IMR-90 (cell line): ENCODE data around the gene KRTAP4-5. TPM values are rescaled to one million over a fixed set of nuclear protein-coding genes. Genes with fewer than 3 reads are reported as not detected.
A peak's percentile ranks its signal among the peaks of the same experiment; 100 is the strongest.

ENCODE experiments used
- ATAC-seq: fragments of 200-7000 bp; cut with Tn5 transposase; 2 replicates; pipeline ENCODE4 v1.9.1; 2020; ENCODE audit warnings: low read depth, mild to moderate bottlenecking, moderate library complexity
- BruUV-seq: library from RNA; stranded (reverse); fragments of 400-500 nt; replicated peaks from 2 replicates; lab custom pipeline; 2021; lab: Mats Ljungman, UMichigan
- CTCF ChIA-PET: fragments of 300-600 bp; formaldehyde crosslinking; extraction: SDS; loops from one replicate; lab custom pipeline; 2021; ENCODE audit warnings: antibody characterized with exemption; lab: Yijun Ruan, JAX
- POLR2A ChIA-PET: fragments of 300-600 bp; sonication (Branson Sonifier 250); formaldehyde crosslinking; loops from one replicate; lab custom pipeline; 2022; ENCODE audit warnings: antibody characterized with exemption; ENCODE audit not compliant: unreplicated experiment; lab: Charles Lee
- DNase-seq: peaks from one replicate; pipeline ENCODE4 v3.0.0; 2013
- H2AFZ ChIP-seq: replicated peaks from 2 replicates; pipeline ENCODE3; 2013; ENCODE audit warnings: low read length, mild to moderate bottlenecking; ENCODE audit not compliant: poor library complexity
- H2AK5ac ChIP-seq: 2 replicates; pipeline ENCODE4 v1.6.1; 2013; ENCODE audit warnings: low read depth, low read length, inconsistent platforms
- H2AK9ac ChIP-seq: replicated peaks from 2 replicates; pipeline ENCODE3; 2013; ENCODE audit warnings: mild to moderate bottlenecking, low read depth, low read length, moderate library complexity; ENCODE audit not compliant: poor library complexity
- H2BK120ac ChIP-seq: 2 replicates; pipeline ENCODE4 v1.6.1; 2013; ENCODE audit warnings: low read depth, low read length, inconsistent platforms
- H2BK15ac ChIP-seq: 3 replicates; pipeline ENCODE4 v1.6.1; 2013; ENCODE audit warnings: low read depth, low read length, inconsistent platforms
- H2BK20ac ChIP-seq: 2 replicates; pipeline ENCODE4 v1.6.1; 2013; ENCODE audit warnings: low read depth, mild to moderate bottlenecking, inconsistent platforms, low read length, moderate library complexity
- H2BK5ac ChIP-seq: 2 replicates; pipeline ENCODE4 v1.6.1; 2013; ENCODE audit warnings: mild to moderate bottlenecking, low read depth, low read length, inconsistent platforms; ENCODE audit not compliant: poor library complexity, severe bottlenecking
- H3K14ac ChIP-seq: replicated peaks from 2 replicates; pipeline ENCODE4 v1.6.1; 2013; ENCODE audit warnings: low read depth, low read length, inconsistent platforms
- H3K18ac ChIP-seq: 2 replicates; pipeline ENCODE4 v1.6.1; 2013; ENCODE audit warnings: low read depth, low read length, control low read depth
- H3K23ac ChIP-seq: 2 replicates; pipeline ENCODE4 v1.6.1; 2013; ENCODE audit warnings: low read depth, low read length, inconsistent platforms
- H3K27ac ChIP-seq: 2 replicates; pipeline ENCODE4 v1.5.1; 2013; ENCODE audit warnings: mild to moderate bottlenecking, control low read depth, low read length; ENCODE audit not compliant: insufficient read depth
- H3K27me3 ChIP-seq: 2 replicates; pipeline ENCODE4 v1.6.1; 2013; ENCODE audit warnings: low read length; ENCODE audit not compliant: control insufficient read depth, insufficient read depth
- H3K36me3 ChIP-seq: 2 replicates; pipeline ENCODE4 v1.6.1; 2013; ENCODE audit warnings: low read length, mixed read lengths; ENCODE audit not compliant: control insufficient read depth, insufficient read depth
- H3K4ac ChIP-seq: 2 replicates; pipeline ENCODE4 v1.6.1; 2013; ENCODE audit warnings: low read depth, low read length, inconsistent platforms
- H3K4me1 ChIP-seq: 2 replicates; pipeline ENCODE4 v1.6.1; 2013; ENCODE audit warnings: low read length, mixed read lengths; ENCODE audit not compliant: control insufficient read depth, insufficient read depth
- H3K4me2 ChIP-seq: 2 replicates; pipeline ENCODE4 v1.6.1; 2013; ENCODE audit warnings: low read depth, mild to moderate bottlenecking, control low read depth, low read length, moderate library complexity
- H3K4me3 ChIP-seq: 2 replicates; pipeline ENCODE4 v1.5.1; 2013; ENCODE audit warnings: low read depth, mild to moderate bottlenecking, control low read depth, low read length, moderate library complexity; ENCODE audit not compliant: insufficient read depth
- H3K56ac ChIP-seq: 2 replicates; pipeline ENCODE4 v1.6.1; 2013; ENCODE audit warnings: low read length, inconsistent platforms; ENCODE audit not compliant: insufficient read depth; ENCODE audit errors: extremely low read depth
- H3K79me1 ChIP-seq, 2 experiments: 2 replicates each; pipeline ENCODE4 v1.6.1; 2013; ENCODE audit warnings: low read length in 2 of 2, inconsistent platforms in 1 of 2, low read depth in 1 of 2
- H3K9ac ChIP-seq: 2 replicates; pipeline ENCODE4 v1.6.1; 2013; ENCODE audit warnings: low read depth, low read length, control low read depth
- H3K9me1 ChIP-seq: 2 replicates; pipeline ENCODE4 v1.6.1; 2013; ENCODE audit warnings: low read length, inconsistent platforms; ENCODE audit not compliant: insufficient read depth
- H3K9me3 ChIP-seq: 2 replicates; pipeline ENCODE4 v1.6.1; 2013; ENCODE audit warnings: low read length; ENCODE audit not compliant: control insufficient read depth, insufficient read depth
- H4K20me1 ChIP-seq: 2 replicates; pipeline ENCODE4 v1.6.1; 2013; ENCODE audit warnings: low read length, inconsistent platforms; ENCODE audit not compliant: insufficient read depth
- H4K5ac ChIP-seq: 2 replicates; pipeline ENCODE4 v1.6.1; 2013; ENCODE audit warnings: mild to moderate bottlenecking, low read depth, low read length, control low read depth
- H4K8ac ChIP-seq, 2 experiments: 2 replicates each; pipeline ENCODE4 v1.6.1; 2013; ENCODE audit warnings: low read depth in 2 of 2, low read length in 2 of 2, control low read depth in 1 of 2, inconsistent platforms in 1 of 2
- H4K91ac ChIP-seq: 2 replicates; pipeline ENCODE4 v1.6.1; 2013; ENCODE audit warnings: low read depth, low read length, inconsistent platforms; ENCODE audit not compliant: insufficient read depth
- BHLHE40 ChIP-seq: fragments of 150-350 bp; IDR thresholded peaks from 2 replicates; pipeline ENCODE4 v1.6.1; 2016; ENCODE audit warnings: mild to moderate bottlenecking, low read depth, low read length
- CTCF ChIP-seq: conservative IDR thresholded peaks from 2 replicates; pipeline ENCODE4 v1.5.1; 2012; ENCODE audit warnings: mild to moderate bottlenecking, low read depth, low read length, improper control_type of control experiment
- ELK1 ChIP-seq: fragments of 150-350 bp; IDR thresholded peaks from 2 replicates; pipeline ENCODE4 v1.6.1; 2016; ENCODE audit warnings: low read depth, mild to moderate bottlenecking, low read length, moderate library complexity, borderline replicate concordance
- MAFK ChIP-seq: IDR thresholded peaks from 2 replicates; pipeline ENCODE4 v1.6.1; 2012; ENCODE audit warnings: low read depth, low read length, improper control_type of control experiment
- WGBS, 2 experiments: methylation state at CpG; one replicate each; pipeline versions ENCODE4 v1.1.5 to v1.1.7; 2013; ENCODE audit warnings: missing lambda C conversion rate in 2 of 2; ENCODE audit not compliant: insufficient read length in 1 of 2; ENCODE audit errors: extremely low coverage in 2 of 2; 5-methylcytosine and 5-hydroxymethylcytosine counted together
- dilution Hi-C: fragments of 300-500 bp; cut with HindIII; formaldehyde crosslinking; loops from one replicate; pipeline ENCODE4 v1.14.3; 2018; ENCODE audit warnings: low sequenced_read_pairs; ENCODE audit not compliant: unreplicated experiment
- in situ Hi-C: fragments of 300-500 bp; cut with MboI; formaldehyde crosslinking; loops from 3 replicates; pipeline ENCODE4 v1.14.3; 2019; ENCODE audit warnings: low sequenced_read_pairs, inconsistent platforms, mixed read lengths
- intact Hi-C: fragments of 100-400 bp; cut with micrococcal nuclease; formaldehyde crosslinking; loops from 2 replicates; pipeline ENCODE4 v1.10.0; 2022
- polyA plus RNA-seq, 3 experiments: library from polyadenylated mRNA; depleted of rRNA; stranded (reverse); fragments of >200 nt; gene quantifications; 2 replicates each; pipeline ENCODE4 v1.2.3, GENCODE V29; 2012; ENCODE audit warnings: low replicate concordance in 1 of 3
- total RNA-seq: library from RNA; depleted of rRNA; stranded (reverse); fragments of >200 nt; gene quantifications from 2 replicates; pipeline ENCODE4 v1.2.3, GENCODE V29; 2012

Gene KRTAP4-5
- total and polyA plus RNA-seq, 2 of the 4 experiments (the other 2 are of a cell fraction): not detected

GRCh38 chr17:41103896-41104295, 45.7 kb downstream of the KRTAP4-5 start:
- H3K14ac ChIP-seq: peak overlapping the region; percentile 90; the same call in 1 of the 2 replicates
- H3K36me3 ChIP-seq: no peaks in the 10 kb centered on the region
- dilution Hi-C loops: no loop called here
- intact Hi-C loops: no loop called here
- no peak overlapping the region for H2AK9ac ChIP-seq
- peak overlapping the region; percentile 94 for H2BK5ac ChIP-seq
- peaks cover 4% of the 10 kb centered on the region for H3K9me1 ChIP-seq
- H2BK20ac ChIP-seq: peak overlapping the region; percentile 72
- peak overlapping the region; percentile 30; the same call in 1 of the 2 replicates for H4K5ac ChIP-seq
- in situ Hi-C loops: no loop called here
- no peak overlapping the region for H2AK5ac ChIP-seq
- ChIA-PET POLR2A (no interaction called here), CTCF (interaction anchor here (0.7 kb wide), 1 partner anchor 218 kb away, joined by 3 read pairs; no protein-coding TSS in a partner anchor)
- 0 out of 2 replicates have a peak, but pooled peaks cover 2% of the 10 kb centered on the region for H3K4me1 ChIP-seq
- no TSS peak for BruUV-seq
- H3K27me3 ChIP-seq: no peaks in the 10 kb centered on the region
- H2BK120ac ChIP-seq: peak overlapping the region; percentile 96
- TF ChIP-seq CTCF (no peak), MAFK (peak; percentile 23; the same call in 1 of the 2 replicates), BHLHE40 (no peak), ELK1 (no peak)
- H4K8ac ChIP-seq: peak overlapping the region; percentile 42 to 79; a peak in 2 of 4 replicates
- H3K4me2 ChIP-seq: no peak overlapping the region
- peak overlapping the region; percentile 38; the same call in 1 of the 2 replicates for H3K56ac ChIP-seq
- peak overlapping the region; percentile 52 for H4K91ac ChIP-seq
- peak overlapping the region; percentile 96; the same call in 1 of the 2 replicates for H3K18ac ChIP-seq
- H3K4ac ChIP-seq: peak overlapping the region; percentile 5; the same call in 1 of the 2 replicates
- peak; percentile 34 for DNase-seq
- no peak overlapping the region for H3K4me3 ChIP-seq
- no peaks in the 10 kb centered on the region for H4K20me1 ChIP-seq
- no CpG with 5 or more reads among the region's 1 CpG for WGBS, 2 experiments
- peak overlapping the region; percentile 38; the same call in 1 of the 2 replicates for H3K23ac ChIP-seq
- H3K79me1 ChIP-seq: no peaks in the 10 kb centered on the region
- no peak overlapping the region for H3K9ac ChIP-seq
- peak; percentile 21 for ATAC-seq
- H2AFZ ChIP-seq: no peak overlapping the region
- no peaks in the 10 kb centered on the region for H3K9me3 ChIP-seq
- no peak overlapping the region for H3K27ac ChIP-seq
- no peak overlapping the region; the same call in 2 of the 3 replicates for H2BK15ac ChIP-seq
